Measurements from ENCODE around the gene DENND10.

GRCh38 chr10:119135513-119135881 is 31.6 kb downstream of the DENND10 start:
- no peak for TF ChIP-seq POLR2A (IDR thresholded peaks at IDR 0.05)
- TF ChIP-seq, protein P1, sequence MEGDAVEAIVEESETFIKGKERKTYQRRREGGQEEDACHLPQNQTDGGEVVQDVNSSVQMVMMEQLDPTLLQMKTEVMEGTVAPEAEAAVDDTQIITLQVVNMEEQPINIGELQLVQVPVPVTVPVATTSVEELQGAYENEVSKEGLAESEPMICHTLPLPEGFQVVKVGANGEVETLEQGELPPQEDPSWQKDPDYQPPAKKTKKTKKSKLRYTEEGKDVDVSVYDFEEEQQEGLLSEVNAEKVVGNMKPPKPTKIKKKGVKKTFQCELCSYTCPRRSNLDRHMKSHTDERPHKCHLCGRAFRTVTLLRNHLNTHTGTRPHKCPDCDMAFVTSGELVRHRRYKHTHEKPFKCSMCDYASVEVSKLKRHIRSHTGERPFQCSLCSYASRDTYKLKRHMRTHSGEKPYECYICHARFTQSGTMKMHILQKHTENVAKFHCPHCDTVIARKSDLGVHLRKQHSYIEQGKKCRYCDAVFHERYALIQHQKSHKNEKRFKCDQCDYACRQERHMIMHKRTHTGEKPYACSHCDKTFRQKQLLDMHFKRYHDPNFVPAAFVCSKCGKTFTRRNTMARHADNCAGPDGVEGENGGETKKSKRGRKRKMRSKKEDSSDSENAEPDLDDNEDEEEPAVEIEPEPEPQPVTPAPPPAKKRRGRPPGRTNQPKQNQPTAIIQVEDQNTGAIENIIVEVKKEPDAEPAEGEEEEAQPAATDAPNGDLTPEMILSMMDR (IDR thresholded peaks at IDR 0.05): no peak

Measured in heart left ventricle (tissue), 13 donors.